Right renal cortex interstitium (tissue), 3 donors: ENCODE data around the gene CACNA1S. TPM values are rescaled to one million over a fixed set of nuclear protein-coding genes. Genes with fewer than 3 reads are reported as not detected.

Experiments used
- DNase-seq, 3 donors: peaks; one replicate each; pipeline ENCODE4 v3.0.0-alpha.2; 2013; ENCODE audit warnings: low read depth in 3 of 3, low spot score in 2 of 3
- polyA plus RNA-seq, 3 donors: library from polyadenylated mRNA; unstranded; fragments of 120-200 nt; gene quantifications; one replicate each; pipeline ENCODE4 v1.2.1, GENCODE V29; 2013; ENCODE audit not compliant: insufficient read length in 3 of 3

The CACNA1S gene
- polyA plus RNA-seq, 3 donors, result 0.37 to 0.51 (median 0.46) TPM

GRCh38 chr1:201096041-201096461 is 16.2 kb downstream of the CACNA1S start:
- no peak for DNase-seq

- no peak for DNase-seq
These were observed 16.6 kb downstream of the CACNA1S start for GRCh38 chr1:201095581-201095980.

- DNase-seq, result no peak
These were observed 17.4 kb downstream of the CACNA1S start for GRCh38 chr1:201094832-201095231.

- no peak for DNase-seq
These were observed 18.3 kb downstream of the CACNA1S start for GRCh38 chr1:201093962-201094361.

GRCh38 chr1:201093561-201093960 is 18.7 kb downstream of the CACNA1S start:
- no peak for DNase-seq

- no peak for DNase-seq
These were observed 19.5 kb downstream of the CACNA1S start for GRCh38 chr1:201092738-201093137.

- DNase-seq, result no peak
These were observed 21.0 kb downstream of the CACNA1S start for GRCh38 chr1:201091256-201091655.

- no peak for DNase-seq
These were observed 21.7 kb downstream of the CACNA1S start for GRCh38 chr1:201090541-201090940.

GRCh38 chr1:201089596-201089995 is 22.6 kb downstream of the CACNA1S start:
- no peak for DNase-seq

GRCh38 chr1:201088901-201089525 is 23.2 kb downstream of the CACNA1S start:
- no peak for DNase-seq

- DNase-seq, result no peak
These were observed 23.8 kb downstream of the CACNA1S start for GRCh38 chr1:201088395-201088794.

- no peak for DNase-seq
These were observed 26.1 kb downstream of the CACNA1S start for GRCh38 chr1:201085902-201086735.

GRCh38 chr1:201084295-201084694 is 27.9 kb downstream of the CACNA1S start:
- DNase-seq, result no peak

- no peak for DNase-seq
These were observed 28.5 kb downstream of the CACNA1S start for GRCh38 chr1:201083741-201084140.

- no peak for DNase-seq
These were observed 32.1 kb downstream of the CACNA1S start for GRCh38 chr1:201080135-201080534.

GRCh38 chr1:201077736-201078135 is 34.5 kb downstream of the CACNA1S start:
- DNase-seq, result no peak

- DNase-seq, result no peak
These were observed 35.1 kb downstream of the CACNA1S start for GRCh38 chr1:201077116-201077515.

- DNase-seq, result no peak
These were observed 36.1 kb downstream of the CACNA1S start for GRCh38 chr1:201076092-201076491.

- DNase-seq, result no peak
These were observed 38.2 kb downstream of the CACNA1S start for GRCh38 chr1:201074018-201074417.

- DNase-seq, result no peak
These were observed 39.3 kb downstream of the CACNA1S start for GRCh38 chr1:201072922-201073321.

- DNase-seq, result no peak
These were observed 40.1 kb downstream of the CACNA1S start for GRCh38 chr1:201072149-201072548.

GRCh38 chr1:201069636-201070035 is 42.6 kb downstream of the CACNA1S start:
- no peak for DNase-seq
